Left renal pelvis (tissue), 4 donors: ENCODE measurements around the gene RNF2. TPM values are rescaled to one million over a fixed set of nuclear protein-coding genes. Genes with fewer than 3 reads are reported as not detected.

Experiments
- DNase-seq, 4 donors: peaks; one replicate each; pipeline ENCODE4 v3.0.0-alpha.2; 2013; ENCODE audit warnings: low read depth in 4 of 4, low spot score in 3 of 4
- polyA plus RNA-seq, 4 donors: library from polyadenylated mRNA; unstranded; fragments of 120-200 nt; gene quantifications; one replicate each; pipeline ENCODE4 v1.2.1, GENCODE V29; 2013; ENCODE audit not compliant: insufficient read length in 4 of 4

RNF2 gene
- polyA plus RNA-seq, 4 donors = 47.9 to 69.9 (median 60.8) TPM

DNA sequence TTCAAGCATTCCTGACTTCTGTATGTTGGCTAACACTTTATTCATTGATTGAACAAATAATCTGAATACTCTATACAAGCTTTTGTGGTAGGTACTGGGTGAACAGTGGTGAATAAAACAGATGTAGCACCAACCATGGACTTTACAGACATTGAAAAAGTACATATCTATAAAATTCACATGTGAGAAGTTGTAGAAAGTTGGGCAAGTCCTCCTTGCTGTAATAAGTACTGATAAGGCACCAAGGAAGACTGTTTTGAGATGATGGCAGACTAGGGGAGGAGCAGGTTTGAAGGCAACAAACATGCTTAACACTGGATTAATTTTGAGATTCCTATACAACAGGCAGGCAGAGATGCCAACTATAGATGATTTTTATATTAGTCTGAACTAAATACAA lies 42.4 kb downstream of the RNF2 start:
- no peak for DNase-seq

DNA sequence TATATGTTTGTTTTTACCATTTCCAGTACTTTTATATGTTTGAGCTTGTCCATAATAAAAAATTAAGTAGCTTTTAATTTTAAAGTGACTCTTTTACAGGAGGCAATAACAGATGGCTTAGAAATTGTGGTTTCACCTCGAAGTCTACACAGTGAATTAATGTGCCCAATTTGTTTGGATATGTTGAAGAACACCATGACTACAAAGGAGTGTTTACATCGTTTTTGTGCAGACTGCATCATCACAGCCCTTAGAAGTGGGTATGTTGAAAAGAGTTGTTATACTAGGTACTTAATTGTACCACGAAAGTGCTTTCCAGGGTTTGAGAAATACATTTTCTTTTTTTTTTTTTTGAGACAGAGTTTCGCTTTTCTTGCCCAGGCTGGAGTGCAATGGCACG lies 46.1 kb downstream of the RNF2 start:
- DNase-seq = no peak

DNA sequence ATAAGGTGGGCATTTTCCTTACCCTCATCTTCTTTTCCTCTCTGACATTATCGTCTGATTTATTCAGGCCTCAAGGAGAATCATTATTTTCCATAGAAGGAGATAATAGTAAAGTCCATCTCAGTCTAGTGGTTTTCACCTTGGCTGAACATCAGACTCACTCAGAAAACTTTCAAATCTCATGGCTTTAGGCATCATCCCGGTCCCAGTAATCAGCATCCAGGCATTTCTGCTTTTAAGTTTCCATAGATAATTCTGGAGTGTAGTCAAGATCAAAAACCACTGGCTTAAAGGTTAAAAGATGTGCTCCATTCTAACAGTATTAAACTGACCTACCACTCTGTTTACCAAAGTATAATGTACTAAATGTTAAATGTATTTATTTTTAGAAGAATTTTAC lies 49.4 kb downstream of the RNF2 start:
- DNase-seq = no peak

DNA sequence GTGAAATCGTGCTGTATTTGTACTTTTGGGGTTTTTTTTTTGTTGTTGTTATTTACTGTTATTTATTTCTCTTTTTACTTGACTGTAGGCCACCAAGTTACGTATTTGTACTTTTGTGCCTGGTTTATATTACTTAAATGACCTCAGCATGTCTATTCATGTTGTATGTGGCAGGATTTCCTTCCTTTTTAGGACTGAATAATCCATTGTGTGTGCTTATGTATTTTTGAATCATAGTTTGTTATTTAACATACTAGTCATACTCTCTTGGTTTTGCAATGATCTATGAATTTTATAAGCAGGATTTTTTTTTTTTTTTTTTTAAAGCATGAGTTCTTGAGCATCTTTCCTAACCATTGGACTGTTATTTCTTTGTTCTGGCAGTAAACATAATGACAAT lies 51.2 kb downstream of the RNF2 start:
- no peak for DNase-seq

DNA sequence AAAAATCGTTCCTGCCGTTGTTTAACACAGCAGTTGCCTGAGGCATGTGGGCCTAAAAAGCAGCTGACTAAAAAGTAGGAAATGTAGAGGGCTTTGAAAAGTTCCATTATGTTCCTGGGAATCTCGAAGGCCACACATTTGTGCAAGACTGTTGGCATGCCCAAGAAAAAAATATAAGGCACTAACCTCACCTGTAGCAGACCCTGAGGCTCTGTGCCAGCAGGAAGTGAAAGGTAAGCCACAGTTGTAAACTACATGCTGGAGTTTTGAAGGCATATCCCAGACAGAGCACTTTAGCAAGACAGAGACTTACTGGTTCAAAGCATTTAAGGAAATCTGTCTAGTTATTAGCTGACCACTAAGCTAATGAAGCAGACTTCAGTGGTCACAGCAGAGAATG lies 58.7 kb downstream of the RNF2 start:
- DNase-seq = no peak

DNA sequence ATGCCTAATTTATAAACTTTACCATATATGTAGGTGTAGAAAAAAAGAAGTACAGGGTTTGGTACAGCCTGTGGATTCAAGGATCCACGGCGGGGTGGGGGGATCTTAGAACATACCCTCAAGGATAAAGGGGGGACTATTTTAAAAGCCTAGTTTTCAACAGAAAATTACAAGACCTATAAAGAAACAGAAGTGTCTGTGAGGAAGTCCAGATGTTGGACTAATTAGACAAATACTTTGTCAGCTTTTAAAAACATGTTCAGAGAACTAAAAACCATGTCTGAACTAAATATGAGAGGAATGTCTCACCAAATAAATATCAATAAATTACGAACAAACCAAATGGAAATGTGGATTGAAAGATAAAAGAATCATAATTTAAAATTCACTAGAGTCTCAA lies 59.8 kb downstream of the RNF2 start:
- no peak for DNase-seq

DNA sequence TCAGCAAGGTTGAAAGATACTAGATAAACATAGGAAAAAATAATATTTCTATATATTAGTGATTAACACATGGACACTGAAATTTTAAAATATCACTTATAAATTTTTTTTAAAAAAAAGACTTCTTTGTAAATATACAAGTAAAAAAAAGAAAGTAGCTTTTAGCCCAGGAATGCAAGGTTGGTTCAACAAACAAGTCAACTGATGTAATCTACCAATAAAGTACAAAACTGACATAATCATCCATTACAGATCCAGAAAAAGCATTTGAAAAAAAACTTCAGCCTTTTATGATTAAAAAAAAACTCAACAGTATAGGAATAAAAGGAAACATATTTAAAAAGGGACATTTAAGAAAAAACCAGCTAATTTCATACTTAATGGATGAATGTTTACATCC lies 63.0 kb downstream of the RNF2 start:
- DNase-seq = no peak

DNA sequence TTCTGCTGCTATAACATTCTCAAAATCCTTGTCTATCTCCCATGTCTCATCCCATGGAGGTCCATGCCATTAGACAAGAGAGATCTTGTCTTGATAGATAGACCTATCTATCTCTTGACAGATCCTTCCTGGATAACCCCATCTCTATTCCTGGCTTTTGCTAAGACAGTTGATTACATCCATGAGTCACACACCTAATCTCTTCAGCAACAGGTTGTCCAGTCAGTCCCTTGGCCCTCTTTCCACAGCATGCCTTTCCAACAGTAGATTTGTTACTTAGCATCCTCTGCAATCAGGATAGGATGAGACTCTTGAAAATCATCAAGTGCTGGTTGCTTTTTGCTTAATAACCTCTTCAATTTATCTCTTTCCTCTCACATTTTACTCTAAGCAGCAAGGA lies 64.8 kb downstream of the RNF2 start:
- DNase-seq = no peak

DNA sequence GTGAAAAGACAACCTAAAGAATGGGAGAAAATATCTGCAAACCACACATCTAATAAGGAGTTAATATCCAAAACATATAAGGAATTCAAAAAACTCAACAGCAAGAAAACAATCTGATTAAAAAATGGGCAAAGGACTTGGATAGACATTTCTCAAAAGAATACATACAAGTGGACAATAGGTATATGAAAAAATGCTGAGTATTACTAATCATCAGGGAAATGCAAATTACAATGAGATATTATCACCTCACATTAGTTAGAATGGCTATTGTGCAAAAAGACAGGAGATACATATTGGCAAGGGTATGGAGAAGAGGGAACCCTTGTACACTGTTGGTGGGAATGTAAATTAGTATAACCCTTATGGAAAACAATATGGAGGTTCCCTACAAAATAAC lies 66.5 kb downstream of the RNF2 start:
- no peak for DNase-seq

DNA sequence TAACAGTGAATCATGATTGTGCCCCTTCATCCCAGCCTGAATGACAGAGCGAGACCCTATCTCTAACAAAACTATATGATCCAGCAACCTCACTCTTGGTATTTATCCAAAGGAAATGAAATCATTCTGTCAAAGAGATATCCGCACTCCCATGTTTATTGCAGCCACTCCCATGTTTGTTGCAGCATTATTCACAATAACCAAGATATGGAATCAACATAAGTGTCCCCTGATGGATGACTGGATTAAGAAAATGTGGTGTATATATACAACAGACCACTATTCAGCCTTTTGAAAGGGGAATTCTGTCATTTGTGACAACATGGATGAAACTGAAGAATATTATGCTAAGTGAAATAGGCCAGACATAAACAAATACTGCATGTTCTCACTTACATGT lies 67.0 kb downstream of the RNF2 start:
- DNase-seq = no peak

DNA sequence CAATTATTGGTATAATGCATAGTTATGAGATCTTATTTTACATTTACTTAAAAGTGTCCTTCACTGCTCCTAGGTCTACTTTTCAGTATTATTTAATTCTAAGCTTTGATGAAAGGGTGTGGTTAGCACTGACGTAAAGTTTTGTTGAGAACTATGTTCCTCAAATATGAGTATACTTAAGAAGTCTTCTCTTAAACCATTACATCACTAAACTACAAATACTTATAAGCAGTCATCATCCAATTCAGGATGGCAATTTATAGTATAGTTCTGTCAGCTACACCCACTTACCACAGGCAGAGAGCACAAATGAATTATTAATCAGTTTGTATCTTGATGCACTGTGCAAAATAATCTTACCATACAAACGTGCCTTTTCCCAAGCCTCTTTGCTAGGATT lies 84.3 kb downstream of the RNF2 start:
- no peak for DNase-seq

DNA sequence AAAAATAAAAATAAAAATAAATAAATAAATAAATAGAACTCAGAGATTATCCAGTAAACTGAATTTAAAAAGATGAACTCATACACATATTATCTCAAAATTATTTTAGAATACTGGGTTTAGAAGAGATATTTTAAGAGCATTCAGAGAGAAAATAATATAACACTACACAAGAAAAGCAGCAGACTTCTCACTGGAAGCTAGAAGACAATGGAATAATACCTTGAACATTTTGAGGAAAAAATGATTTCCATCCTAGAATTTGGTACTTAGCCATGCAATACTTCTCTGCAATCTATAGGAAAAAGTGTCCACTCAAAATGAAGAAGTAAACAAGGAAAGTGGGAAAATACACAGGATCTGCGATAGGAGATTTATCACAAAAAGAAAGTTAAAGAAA lies 87.2 kb downstream of the RNF2 start:
- DNase-seq = no peak

DNA sequence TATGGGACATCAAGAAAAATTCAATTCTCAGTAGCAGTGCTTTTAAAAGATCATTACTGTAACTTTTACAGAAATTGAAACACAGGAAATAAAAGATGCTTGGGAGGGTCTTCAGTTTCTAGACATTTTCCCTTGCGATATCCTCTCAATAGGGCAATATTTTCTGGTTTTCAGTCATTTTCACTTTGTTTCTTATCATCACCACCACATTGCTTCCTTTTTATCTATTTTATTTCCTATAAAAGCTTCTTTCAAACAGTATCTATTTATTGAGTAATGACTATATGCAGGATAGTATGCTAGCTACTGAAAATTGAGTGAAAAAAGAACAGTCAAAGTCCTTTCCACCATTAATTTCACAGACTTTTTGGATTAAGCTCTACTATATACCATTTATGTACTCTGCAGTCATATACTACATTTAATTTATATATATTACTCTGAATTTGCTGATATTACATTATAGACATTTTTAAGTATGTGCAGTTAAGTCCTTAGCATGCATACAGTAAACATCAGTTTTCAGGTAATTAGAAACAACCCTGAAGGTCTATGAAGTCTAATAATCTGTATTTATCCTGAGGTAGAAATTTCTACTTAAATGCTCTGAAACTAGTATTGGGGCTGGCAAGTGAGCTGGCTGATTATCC lies 92.7 kb downstream of the RNF2 start:
- no peak for DNase-seq

DNA sequence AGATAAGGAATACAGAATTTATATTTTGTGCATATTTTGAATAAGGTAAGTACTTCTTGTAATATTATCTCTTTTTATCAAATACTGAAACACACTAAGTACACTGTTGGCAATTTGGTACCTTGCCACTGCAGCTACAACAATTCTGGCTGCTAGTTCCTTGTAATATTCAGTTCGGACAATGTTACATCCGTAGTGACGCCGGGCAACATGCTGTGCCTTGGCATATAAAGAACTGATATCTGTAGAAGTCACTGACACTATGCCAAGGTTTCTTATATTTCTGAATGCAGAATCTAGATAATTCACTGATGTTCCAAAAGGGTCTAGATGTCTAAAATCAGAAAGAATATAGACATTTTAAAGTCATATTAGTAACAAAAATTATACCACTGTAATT lies 93.9 kb downstream of the RNF2 start:
- DNase-seq = no peak

DNA sequence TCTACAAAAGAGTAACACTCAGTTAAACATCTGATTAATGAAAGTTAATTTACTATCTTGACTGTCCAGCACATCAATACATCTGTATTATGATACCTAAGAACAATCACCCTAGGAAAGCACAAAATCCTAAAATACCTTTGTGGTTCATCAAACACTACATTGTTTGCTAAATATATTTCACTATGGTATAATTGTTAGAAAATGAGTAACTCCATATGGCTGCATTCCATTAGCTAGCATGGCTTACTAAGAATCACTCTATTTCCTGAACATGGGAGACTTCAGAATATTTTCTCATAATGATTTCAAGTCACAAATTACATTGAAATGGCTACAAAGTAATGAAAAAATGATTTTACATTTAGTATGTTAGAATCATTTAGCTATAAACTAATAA lies 98.9 kb downstream of the RNF2 start:
- no peak for DNase-seq

DNA sequence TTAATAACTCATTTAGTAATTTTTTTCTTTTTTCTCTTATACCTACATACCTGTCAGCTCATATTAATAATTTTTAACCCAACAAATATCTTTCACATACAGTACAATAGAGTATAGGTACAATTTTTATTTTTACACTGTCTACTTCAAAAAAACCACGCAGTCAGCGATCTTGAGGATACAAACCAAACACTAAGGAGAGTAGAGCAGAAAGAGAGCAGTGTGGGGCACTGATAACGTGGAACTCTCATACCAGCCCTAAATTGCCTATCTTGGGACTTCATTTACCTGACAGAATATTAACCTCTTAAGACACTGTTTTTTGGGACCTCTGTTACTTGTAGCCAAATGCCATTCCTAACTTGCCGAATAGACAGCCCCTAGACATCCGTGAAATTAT lies 105.9 kb downstream of the RNF2 start:
- no peak for DNase-seq

Other genes starting within 250 kb of the RNF2 start
- 10 to 100 TPM in 1 of 4 donors, 1 to 10 TPM in 3; 3.0 to 18.3 (median 4.0) TPM for gene NIBAN1, start 71.0 kb upstream of the RNF2 start, polyA plus RNA-seq
- 10 to 100 TPM; 13.8 to 26.3 (median 21.8) TPM for gene TRMT1L, start 111.4 kb downstream of the RNF2 start, polyA plus RNA-seq
- 10 to 100 TPM in 1 of 4 donors, 1 to 10 TPM in 3; 7.9 to 10.5 (median 9.7) TPM for gene SWT1, start 111.6 kb downstream of the RNF2 start, polyA plus RNA-seq